Mucosa of gallbladder (tissue), 1 donor: Measurements from ENCODE around the gene RBFA. TPM values are rescaled to one million over a fixed set of nuclear protein-coding genes. Genes with fewer than 3 reads are reported as not detected.

Experiments
- DNase-seq: peaks from one replicate; pipeline ENCODE4 v3.0.0-alpha.2; 2020; ENCODE audit warnings: low spot score
- total RNA-seq: library from RNA; stranded (reverse); gene quantifications from one replicate; pipeline ENCODE4 v1.2.1, GENCODE V29; 2021
- donor health status: DM: no; HTN: no; CAD: no.

The RBFA gene
- total RNA-seq, 1 donor from 2014 or later: 17.7 TPM

DNA sequence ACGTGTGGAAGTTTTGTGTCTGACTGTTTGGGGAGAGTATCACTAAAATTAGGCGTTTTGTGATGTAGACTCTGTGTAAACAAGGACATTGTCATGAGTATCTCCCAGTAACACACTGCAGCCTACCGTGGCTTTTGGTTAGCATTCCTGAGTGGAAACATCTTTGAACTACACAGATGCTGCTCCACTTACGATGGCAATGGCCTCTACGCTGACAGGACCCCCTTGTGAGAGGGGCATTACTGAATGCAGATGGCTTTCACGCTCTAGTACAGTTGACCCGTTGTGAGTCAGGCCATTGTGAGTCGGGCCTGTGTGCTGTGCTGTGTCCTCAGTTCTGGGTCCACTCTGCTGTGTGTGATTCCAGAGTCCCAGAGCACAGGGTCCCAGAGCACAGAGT lies 40.5 kb downstream of the RBFA start:
- no peak for DNase-seq

DNA sequence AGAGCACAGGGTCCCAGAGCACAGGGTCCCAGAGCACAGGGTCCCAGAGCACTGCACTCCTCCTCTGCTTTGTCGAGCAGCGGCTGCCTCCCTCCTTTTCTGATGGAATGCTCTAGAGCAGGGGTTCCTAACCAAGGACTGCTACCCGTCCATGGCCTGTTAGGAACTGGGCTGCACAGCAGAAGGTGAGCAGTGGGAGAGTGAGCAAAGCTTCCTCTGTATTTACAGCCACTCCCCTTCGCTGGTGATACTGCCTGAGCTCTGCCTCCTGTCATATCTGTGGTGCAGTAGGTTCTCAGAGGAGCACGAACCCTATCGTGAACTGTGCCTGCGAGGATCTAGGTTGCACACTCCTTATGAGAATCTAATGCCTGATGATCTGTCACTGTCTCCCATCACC lies 41.7 kb downstream of the RBFA start:
- no peak for DNase-seq

DNA sequence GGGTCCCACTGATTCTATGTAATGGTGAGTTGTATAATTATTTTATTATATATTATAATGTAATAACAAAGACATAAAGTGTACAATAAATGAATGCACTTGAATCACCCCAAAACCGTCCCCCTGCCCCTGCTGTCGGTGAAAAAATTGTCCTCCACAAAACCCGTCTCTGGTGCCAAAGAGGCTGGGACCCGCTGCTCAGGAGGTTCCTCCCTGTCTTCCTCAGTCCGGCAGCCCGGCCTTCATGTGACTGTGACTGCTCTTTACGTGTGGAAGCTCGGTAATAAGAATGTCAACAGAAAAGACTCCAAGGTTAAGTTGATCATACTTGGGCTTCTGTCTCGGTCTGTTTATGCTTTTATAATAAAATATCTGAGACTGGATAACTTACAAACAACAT lies 42.1 kb downstream of the RBFA start:
- no peak for DNase-seq

DNA sequence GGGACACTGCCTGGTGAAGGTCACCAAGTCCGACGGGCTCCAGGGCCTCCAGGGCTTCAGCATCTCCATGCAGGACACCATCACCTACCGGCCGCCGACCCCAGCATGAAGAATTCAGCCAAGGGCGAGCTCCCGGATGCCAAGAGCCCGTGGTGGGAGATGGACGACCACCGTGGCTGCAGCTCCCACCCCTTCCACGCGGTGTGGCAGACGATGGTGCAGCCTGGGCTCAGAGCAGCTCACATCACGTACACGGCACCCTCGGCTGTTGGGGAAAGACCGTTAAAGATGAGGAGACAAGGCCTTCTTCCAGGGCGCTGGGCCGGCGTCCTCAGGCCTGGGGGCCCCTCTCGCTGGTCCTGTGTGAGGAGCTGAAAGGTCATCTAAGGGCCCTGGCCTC lies 43.6 kb downstream of the RBFA start:
- DNase-seq: no peak

Other genes with a start within 250 kb of the RBFA start
- not detected for gene KCNG2, start 236.5 kb upstream of the RBFA start, total RNA-seq
- gene SLC66A2, start 82.8 kb upstream of the RBFA start, total RNA-seq: 61.3 TPM
- gene HSBP1L1, start 69.8 kb upstream of the RBFA start, total RNA-seq: 21.4 TPM
- 76.7 TPM for gene TXNL4A, start 45.9 kb upstream of the RBFA start, total RNA-seq
- 16.2 TPM for gene ADNP2, start 74.8 kb downstream of the RBFA start, total RNA-seq
- gene PARD6G, start 213.1 kb downstream of the RBFA start, total RNA-seq: 4.1 TPM